ENCODE results near the gene ZNF805.
A peak's percentile ranks its signal among the peaks of the same experiment; 100 is the strongest.

Gene ZNF805

DNA sequence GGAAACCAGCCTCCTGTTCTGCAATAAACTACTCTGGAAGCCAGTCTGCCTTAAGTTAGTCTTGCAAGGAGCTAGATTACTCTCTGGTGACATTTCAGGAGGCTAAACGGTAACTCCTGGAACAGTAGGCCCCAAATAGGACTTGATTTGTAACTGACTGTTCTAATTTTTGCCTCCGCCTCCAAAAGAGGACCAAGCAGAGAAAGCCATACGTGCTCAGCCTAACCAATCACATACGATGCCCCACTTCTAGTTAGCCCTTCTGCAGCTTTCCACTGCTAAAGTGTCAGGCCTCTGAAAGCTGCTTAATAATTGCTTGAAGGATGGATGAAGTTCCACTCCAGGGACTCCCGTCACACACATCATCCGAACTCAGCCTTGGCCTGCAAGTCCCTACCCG, 744 bp downstream of the ZNF805 start:
- ChIA-PET POLR2A (interaction anchor here (0.6 to 1.2 kb wide), 2 partner anchors 23 to 39 kb away, joined by 4 to 5 read pairs; partner anchors contain the start of gene ZNF460), CTCF (no interaction called here)
- peaks cover 12 to 36% of the 10 kb centered on the region in 2 experiments for H3K36me3 ChIP-seq (ENCODE audit: control insufficient read depth in 2 of 2, insufficient read depth in 1 of 2, low read length in 2 of 2)
- no peaks in the 10 kb centered on the region for H3K9me3 ChIP-seq (ENCODE audit: control insufficient read depth, insufficient read depth, low read depth, low read length)
- no peaks in the 10 kb centered on the region; the same call in 1 of the 2 replicates for H3K4me1 ChIP-seq (ENCODE audit: control insufficient read depth, insufficient read depth, low read length)
- peak overlapping the region; percentile 67; the same call in 1 of the 2 replicates for H3K27ac ChIP-seq (ENCODE audit: extremely low read depth, low read depth, low read length)
- peak overlapping the region; percentile 93 for H3K4me3 ChIP-seq (ENCODE audit: low read depth, low read length)
- TF ChIP-seq, protein P1, sequence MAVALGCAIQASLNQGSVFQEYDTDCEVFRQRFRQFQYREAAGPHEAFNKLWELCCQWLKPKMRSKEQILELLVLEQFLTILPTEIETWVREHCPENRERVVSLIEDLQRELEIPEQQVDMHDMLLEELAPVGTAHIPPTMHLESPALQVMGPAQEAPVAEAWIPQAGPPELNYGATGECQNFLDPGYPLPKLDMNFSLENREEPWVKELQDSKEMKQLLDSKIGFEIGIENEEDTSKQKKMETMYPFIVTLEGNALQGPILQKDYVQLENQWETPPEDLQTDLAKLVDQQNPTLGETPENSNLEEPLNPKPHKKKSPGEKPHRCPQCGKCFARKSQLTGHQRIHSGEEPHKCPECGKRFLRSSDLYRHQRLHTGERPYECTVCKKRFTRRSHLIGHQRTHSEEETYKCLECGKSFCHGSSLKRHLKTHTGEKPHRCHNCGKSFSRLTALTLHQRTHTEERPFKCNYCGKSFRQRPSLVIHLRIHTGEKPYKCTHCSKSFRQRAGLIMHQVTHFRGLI (tag by site-specific recombination; IDR thresholded peaks at IDR 0.05) = no peak
- TF ChIP-seq ZNF513 (tag by site-specific recombination; IDR thresholded peaks at IDR 0.05) (no peak), ZNF433 (tag by site-specific recombination; IDR thresholded peaks at IDR 0.05; ENCODE audit: low read depth) (no peak), ZNF596 (tag by site-specific recombination; IDR thresholded peaks at IDR 0.05) (no peak), ZNF664 (tag by site-specific recombination; IDR thresholded peaks at IDR 0.05) (no peak), ZNF701 (tag by site-specific recombination; IDR thresholded peaks at IDR 0.05) (no peak), ZBTB7A (tag by site-specific recombination; IDR thresholded peaks at IDR 0.05; ENCODE audit: low read depth) (no peak), ZNF623 (tag by site-specific recombination; IDR thresholded peaks at IDR 0.05) (no peak), ZNF248 (tag by site-specific recombination; IDR thresholded peaks at IDR 0.05) (no peak), ZNF366 (tag by site-specific recombination; conservative IDR thresholded peaks at IDR 0.05) (no peak), ZNF132 (tag by site-specific recombination; IDR thresholded peaks at IDR 0.05; ENCODE audit: borderline replicate concordance) (no peak), ZNF660 (tag by site-specific recombination; IDR thresholded peaks at IDR 0.05) (no peak)

- no peak overlapping the region for H3K4me3 ChIP-seq (ENCODE audit: low read depth, low read length)
- no peaks in the 10 kb centered on the region for H3K9me3 ChIP-seq (ENCODE audit: control insufficient read depth, insufficient read depth, low read depth, low read length)
- ChIA-PET POLR2A (interaction anchor here (0.5 kb wide), 1 partner anchor 29 kb away, joined by 4 read pairs; no protein-coding TSS in a partner anchor), CTCF (interaction anchor here (0.9 kb wide), 1 partner anchor 21 kb away, joined by 3 read pairs; no protein-coding TSS in a partner anchor)
- peaks cover 22 to 51% of the 10 kb centered on the region in 2 experiments for H3K36me3 ChIP-seq (ENCODE audit: control insufficient read depth in 2 of 2, insufficient read depth in 1 of 2, low read length in 2 of 2)
- no peaks in the 10 kb centered on the region; the same call in 1 of the 2 replicates for H3K4me1 ChIP-seq (ENCODE audit: control insufficient read depth, insufficient read depth, low read length)
- H3K27ac ChIP-seq (ENCODE audit: extremely low read depth, low read depth, low read length) = no peak overlapping the region
- TF ChIP-seq ZNF843 (tag by site-specific recombination; IDR thresholded peaks at IDR 0.05) (no peak), ZNF654 (tag by site-specific recombination; IDR thresholded peaks at IDR 0.05; ENCODE audit: low read depth) (no peak), ZNF138 (tag by site-specific recombination; IDR thresholded peaks at IDR 0.05; ENCODE audit: borderline replicate concordance) (no peak), WT1 (tag by site-specific recombination; IDR thresholded peaks at IDR 0.05) (no peak), GLIS2 (tag by site-specific recombination; IDR thresholded peaks at IDR 0.05) (no peak), CTCF (tag by site-specific recombination; IDR thresholded peaks at IDR 0.05) (no peak), GFI1B (tag by site-specific recombination; IDR thresholded peaks at IDR 0.05) (no peak), ZSCAN23 (tag by site-specific recombination; IDR thresholded peaks at IDR 0.05) (no peak)
- TF ChIP-seq, protein P2, sequence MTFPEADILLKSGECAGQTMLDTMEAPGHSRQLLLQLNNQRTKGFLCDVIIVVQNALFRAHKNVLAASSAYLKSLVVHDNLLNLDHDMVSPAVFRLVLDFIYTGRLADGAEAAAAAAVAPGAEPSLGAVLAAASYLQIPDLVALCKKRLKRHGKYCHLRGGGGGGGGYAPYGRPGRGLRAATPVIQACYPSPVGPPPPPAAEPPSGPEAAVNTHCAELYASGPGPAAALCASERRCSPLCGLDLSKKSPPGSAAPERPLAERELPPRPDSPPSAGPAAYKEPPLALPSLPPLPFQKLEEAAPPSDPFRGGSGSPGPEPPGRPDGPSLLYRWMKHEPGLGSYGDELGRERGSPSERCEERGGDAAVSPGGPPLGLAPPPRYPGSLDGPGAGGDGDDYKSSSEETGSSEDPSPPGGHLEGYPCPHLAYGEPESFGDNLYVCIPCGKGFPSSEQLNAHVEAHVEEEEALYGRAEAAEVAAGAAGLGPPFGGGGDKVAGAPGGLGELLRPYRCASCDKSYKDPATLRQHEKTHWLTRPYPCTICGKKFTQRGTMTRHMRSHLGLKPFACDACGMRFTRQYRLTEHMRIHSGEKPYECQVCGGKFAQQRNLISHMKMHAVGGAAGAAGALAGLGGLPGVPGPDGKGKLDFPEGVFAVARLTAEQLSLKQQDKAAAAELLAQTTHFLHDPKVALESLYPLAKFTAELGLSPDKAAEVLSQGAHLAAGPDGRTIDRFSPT (tag by site-specific recombination; IDR thresholded peaks at IDR 0.05) = no peak
- TF ChIP-seq, protein P3, sequence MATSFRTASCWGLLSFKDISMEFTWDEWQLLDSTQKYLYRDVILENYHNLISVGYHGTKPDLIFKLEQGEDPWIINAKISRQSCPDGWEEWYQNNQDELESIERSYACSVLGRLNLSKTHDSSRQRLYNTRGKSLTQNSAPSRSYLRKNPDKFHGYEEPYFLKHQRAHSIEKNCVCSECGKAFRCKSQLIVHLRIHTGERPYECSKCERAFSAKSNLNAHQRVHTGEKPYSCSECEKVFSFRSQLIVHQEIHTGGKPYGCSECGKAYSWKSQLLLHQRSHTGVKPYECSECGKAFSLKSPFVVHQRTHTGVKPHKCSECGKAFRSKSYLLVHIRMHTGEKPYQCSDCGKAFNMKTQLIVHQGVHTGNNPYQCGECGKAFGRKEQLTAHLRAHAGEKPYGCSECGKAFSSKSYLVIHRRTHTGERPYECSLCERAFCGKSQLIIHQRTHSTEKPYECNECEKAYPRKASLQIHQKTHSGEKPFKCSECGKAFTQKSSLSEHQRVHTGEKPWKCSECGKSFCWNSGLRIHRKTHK (tag by site-specific recombination; IDR thresholded peaks at IDR 0.05) = no peak
These were observed 2.4 kb downstream of the ZNF805 start for GRCh38 chr19:57242821-57243220.
